ENCODE measurements around the gene BANP.
"Not testable (repeated sequence)": the region's sequence is repeated elsewhere in the genome, so short reads cannot be mapped to it uniquely, and the experiment has no call there.

BANP gene

GRCh38 chr16:87950765-87951551 lies at the start of gene BANP:
Gene BANP, plus strand, starts transcription at chr16:87951434. Its CDS starts 23,682 bp downstream, at chr16:87975116.
- no peaks in the 10 kb centered on the region for H4K20me1 ChIP-seq (ENCODE audit: insufficient read depth, low read length)
- H3K27ac ChIP-seq (ENCODE audit: low read depth, low read length, poor library complexity, severe bottlenecking) = peak within 1 kb of the TSS; percentile 95
- H3K4me2 ChIP-seq (ENCODE audit: low read length) = peak within 1 kb of the TSS; percentile 97
- TF ChIP-seq CTCF (IDR thresholded peaks at IDR 0.05; ENCODE audit: low read length) = peak; percentile 38; the same call in 1 of the 2 replicates
- no peak for TF ChIP-seq EZH2 (IDR thresholded peaks at IDR 0.05; ENCODE audit: borderline replicate concordance, low read length)
- H3K9me3 ChIP-seq (ENCODE audit: low read length) = no peaks in the 10 kb centered on the region
- no peaks in the 10 kb centered on the region for H3K9me2 ChIP-seq (ENCODE audit: low read depth, low read length)
- H3K4me1 ChIP-seq (ENCODE audit: insufficient read depth, low read length, severe bottlenecking) = peaks cover 63% of the 10 kb centered on the region
- peak within 1 kb of the TSS; percentile 99 for H3K9ac ChIP-seq (ENCODE audit: low read length)
- no peaks in the 10 kb centered on the region for H3K27me3 ChIP-seq (ENCODE audit: insufficient read depth, low read length)
- H3F3A ChIP-seq (ENCODE audit: insufficient read depth, low read length) = no peaks in the 10 kb centered on the region
- H2AFZ ChIP-seq (ENCODE audit: low read length) = 0 out of 2 replicates have a peak within 1 kb of the TSS, but pooled peaks have one; percentile 48
- H3K4me3 ChIP-seq (ENCODE audit: low read depth, low read length, poor library complexity, severe bottlenecking) = peak within 1 kb of the TSS; percentile 93
- H3K79me2 ChIP-seq (ENCODE audit: insufficient read depth, low read length) = peaks cover 26% of the 10 kb centered on the region
- H3K36me3 ChIP-seq (ENCODE audit: insufficient read depth, low read length) = peaks cover 19% of the 10 kb centered on the region

GRCh38 chr16:87904963-87905362 lies 46.3 kb upstream of the BANP start:
- H4K20me1 ChIP-seq (ENCODE audit: insufficient read depth, low read length); H3K4me2 ChIP-seq (ENCODE audit: low read length); H3F3A ChIP-seq (ENCODE audit: insufficient read depth, low read length); H2AFZ ChIP-seq (ENCODE audit: low read length); H3K9ac ChIP-seq (ENCODE audit: low read length); H3K9me3 ChIP-seq (ENCODE audit: low read length); H3K27ac ChIP-seq (ENCODE audit: low read depth, low read length, poor library complexity, severe bottlenecking); H3K4me3 ChIP-seq (ENCODE audit: low read depth, low read length, poor library complexity, severe bottlenecking); H3K36me3 ChIP-seq (ENCODE audit: insufficient read depth, low read length); H3K27me3 ChIP-seq (ENCODE audit: insufficient read depth, low read length); H3K9me2 ChIP-seq (ENCODE audit: low read depth, low read length); H3K79me2 ChIP-seq (ENCODE audit: insufficient read depth, low read length); H3K4me1 ChIP-seq (ENCODE audit: insufficient read depth, low read length, severe bottlenecking): not testable (repeated sequence)

GRCh38 chr16:87905521-87905920 lies 45.7 kb upstream of the BANP start:
- H3K9me2 ChIP-seq (ENCODE audit: low read depth, low read length); H3F3A ChIP-seq (ENCODE audit: insufficient read depth, low read length); H3K79me2 ChIP-seq (ENCODE audit: insufficient read depth, low read length); H3K4me3 ChIP-seq (ENCODE audit: low read depth, low read length, poor library complexity, severe bottlenecking); H2AFZ ChIP-seq (ENCODE audit: low read length); H3K36me3 ChIP-seq (ENCODE audit: insufficient read depth, low read length); H3K27me3 ChIP-seq (ENCODE audit: insufficient read depth, low read length); H3K27ac ChIP-seq (ENCODE audit: low read depth, low read length, poor library complexity, severe bottlenecking); H4K20me1 ChIP-seq (ENCODE audit: insufficient read depth, low read length); H3K4me2 ChIP-seq (ENCODE audit: low read length); H3K9ac ChIP-seq (ENCODE audit: low read length); H3K4me1 ChIP-seq (ENCODE audit: insufficient read depth, low read length, severe bottlenecking); H3K9me3 ChIP-seq (ENCODE audit: low read length): not testable (repeated sequence)

- not testable (repeated sequence) for H3K9ac ChIP-seq (ENCODE audit: low read length); H2AFZ ChIP-seq (ENCODE audit: low read length); H3F3A ChIP-seq (ENCODE audit: insufficient read depth, low read length); H4K20me1 ChIP-seq (ENCODE audit: insufficient read depth, low read length); H3K79me2 ChIP-seq (ENCODE audit: insufficient read depth, low read length); H3K27me3 ChIP-seq (ENCODE audit: insufficient read depth, low read length); H3K9me3 ChIP-seq (ENCODE audit: low read length); H3K27ac ChIP-seq (ENCODE audit: low read depth, low read length, poor library complexity, severe bottlenecking); H3K4me3 ChIP-seq (ENCODE audit: low read depth, low read length, poor library complexity, severe bottlenecking); H3K36me3 ChIP-seq (ENCODE audit: insufficient read depth, low read length); H3K9me2 ChIP-seq (ENCODE audit: low read depth, low read length); H3K4me2 ChIP-seq (ENCODE audit: low read length)
- peaks cover 15% of the 10 kb centered on the region for H3K4me1 ChIP-seq (ENCODE audit: insufficient read depth, low read length, severe bottlenecking)
These were observed 43.1 kb upstream of the BANP start for GRCh38 chr16:87908101-87908500.

All from OCI-LY1 (cell line).